HG03066 (cell line): Measurements from ENCODE around the gene MEF2A.
"Not testable (repeated sequence)": the region's sequence is repeated elsewhere in the genome, so short reads cannot be mapped to it uniquely, and the experiment has no call there.

ENCODE experiments used
- ATAC-seq: cut with Tn5 transposase; IDR thresholded peaks from one replicate; pipeline ENCODE4 v1.9.1; 2021; ENCODE audit warnings: low read depth; ENCODE audit not compliant: unreplicated experiment

Gene MEF2A

DNA sequence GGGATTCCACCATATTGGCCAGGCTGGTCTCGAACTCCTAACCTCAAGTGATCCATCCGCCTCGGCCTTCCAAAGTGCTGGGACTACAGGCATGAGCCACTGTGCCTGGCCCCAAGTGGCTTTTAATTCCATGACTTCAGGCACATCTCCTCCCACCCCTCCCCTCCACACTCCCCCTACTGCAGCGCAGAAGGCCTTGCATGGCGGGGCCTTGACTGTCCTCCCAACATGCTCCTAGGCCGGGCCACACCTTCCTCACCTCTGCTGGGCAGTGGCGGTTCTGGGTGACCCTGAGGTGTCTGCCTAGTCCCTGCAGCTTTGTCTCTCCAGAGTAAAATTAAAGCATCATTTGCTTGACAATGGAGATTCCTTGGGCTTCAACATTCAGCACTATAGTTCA lies 160.5 kb downstream of the MEF2A start:
- no peak for ATAC-seq

DNA sequence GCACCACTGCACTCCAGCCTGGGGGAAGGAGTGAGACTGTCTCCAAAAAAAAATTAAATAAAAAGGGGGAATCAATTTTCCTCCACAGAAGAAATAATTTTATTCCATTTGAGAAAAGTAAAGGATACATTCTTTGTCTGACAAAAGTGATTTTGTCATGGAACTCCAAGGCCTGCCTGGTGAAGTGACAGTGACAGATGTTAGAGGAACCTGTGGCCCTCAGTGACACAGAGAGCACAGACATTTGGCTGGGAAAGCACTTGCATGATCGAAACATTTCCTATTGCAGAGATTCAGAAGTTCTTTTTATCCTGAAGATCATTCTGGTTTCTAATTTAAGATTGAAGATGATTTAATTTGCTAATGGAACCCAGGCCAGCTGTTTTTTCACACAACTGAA lies 161.5 kb downstream of the MEF2A start:
- no peak for ATAC-seq

DNA sequence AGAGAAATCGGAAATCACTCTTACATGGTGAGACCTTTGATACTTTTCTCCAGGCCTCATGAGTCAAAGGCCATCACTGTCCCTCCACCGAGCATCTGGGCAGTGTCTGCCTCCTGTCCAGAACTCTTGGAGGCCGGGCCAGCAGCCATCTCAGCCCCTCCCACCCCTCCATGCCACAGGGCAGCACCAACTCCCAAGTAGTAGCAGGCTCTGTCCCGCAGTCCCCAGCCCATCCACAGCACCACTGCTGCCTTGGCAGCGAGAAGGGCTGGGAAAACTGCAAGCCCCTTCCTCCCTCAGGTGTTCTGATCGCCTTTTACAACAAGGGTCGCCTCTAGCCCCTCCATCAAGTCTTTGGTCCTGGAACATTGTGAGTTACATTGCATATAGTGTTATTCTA lies 161.9 kb downstream of the MEF2A start:
- no peak for ATAC-seq

DNA sequence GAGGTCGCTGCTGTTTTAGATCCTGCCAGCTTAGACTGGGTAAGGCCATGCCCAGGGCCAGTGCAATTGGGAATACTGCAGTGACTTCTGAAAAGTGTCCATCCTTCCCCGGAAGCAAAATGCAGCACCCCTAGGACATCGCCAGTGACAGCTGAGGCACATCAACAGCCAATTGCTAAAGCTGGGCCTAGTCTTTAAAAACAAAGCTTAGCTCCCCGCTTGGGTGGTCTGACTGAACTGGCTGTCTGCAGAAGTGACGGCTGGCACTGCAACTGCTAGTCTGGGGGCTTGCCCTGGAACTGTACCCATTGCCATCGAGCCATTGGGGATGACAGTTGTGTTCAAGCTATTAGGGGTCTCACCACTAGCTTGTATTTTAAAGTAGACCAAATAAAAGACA lies 163.1 kb downstream of the MEF2A start:
- ATAC-seq = no peak

DNA sequence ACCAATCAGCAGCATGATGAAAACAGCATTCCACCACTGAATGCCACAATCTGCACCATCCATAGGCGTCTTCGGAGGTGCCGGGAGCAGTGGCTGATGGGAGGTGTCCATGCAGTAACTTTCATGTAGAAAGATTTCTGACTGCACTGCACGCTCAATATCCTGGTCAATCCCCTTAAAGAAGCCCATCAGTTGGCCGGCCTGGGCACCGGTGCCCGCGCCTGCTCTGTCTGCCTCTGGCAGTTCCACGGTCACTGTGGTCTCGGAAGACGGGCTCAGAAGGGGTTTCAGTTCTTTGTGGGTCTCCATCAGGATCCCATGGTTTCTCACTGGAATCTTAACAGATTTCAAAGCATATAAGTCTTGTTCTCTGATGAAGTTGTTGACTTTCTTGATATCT lies 163.5 kb downstream of the MEF2A start:
- no peak for ATAC-seq

DNA sequence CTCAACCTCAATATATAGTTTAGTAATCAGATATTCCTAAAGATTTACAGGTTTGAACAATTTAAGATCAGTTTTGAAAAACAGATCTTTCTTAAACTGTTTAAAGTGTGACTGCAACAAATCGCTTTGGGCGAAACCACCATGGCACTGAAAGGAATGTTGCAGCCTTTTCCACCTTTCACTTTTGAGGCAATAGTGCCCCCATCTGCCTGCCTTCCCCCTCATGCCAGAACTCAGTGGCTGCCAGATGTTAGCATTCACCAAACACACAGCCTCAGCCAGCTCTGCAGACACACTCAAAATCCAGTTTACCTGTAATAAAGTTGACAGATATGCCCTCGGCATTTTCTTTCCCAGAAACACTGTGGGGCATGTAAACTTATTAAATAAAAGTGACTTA lies 164.1 kb downstream of the MEF2A start:
- no peak for ATAC-seq

DNA sequence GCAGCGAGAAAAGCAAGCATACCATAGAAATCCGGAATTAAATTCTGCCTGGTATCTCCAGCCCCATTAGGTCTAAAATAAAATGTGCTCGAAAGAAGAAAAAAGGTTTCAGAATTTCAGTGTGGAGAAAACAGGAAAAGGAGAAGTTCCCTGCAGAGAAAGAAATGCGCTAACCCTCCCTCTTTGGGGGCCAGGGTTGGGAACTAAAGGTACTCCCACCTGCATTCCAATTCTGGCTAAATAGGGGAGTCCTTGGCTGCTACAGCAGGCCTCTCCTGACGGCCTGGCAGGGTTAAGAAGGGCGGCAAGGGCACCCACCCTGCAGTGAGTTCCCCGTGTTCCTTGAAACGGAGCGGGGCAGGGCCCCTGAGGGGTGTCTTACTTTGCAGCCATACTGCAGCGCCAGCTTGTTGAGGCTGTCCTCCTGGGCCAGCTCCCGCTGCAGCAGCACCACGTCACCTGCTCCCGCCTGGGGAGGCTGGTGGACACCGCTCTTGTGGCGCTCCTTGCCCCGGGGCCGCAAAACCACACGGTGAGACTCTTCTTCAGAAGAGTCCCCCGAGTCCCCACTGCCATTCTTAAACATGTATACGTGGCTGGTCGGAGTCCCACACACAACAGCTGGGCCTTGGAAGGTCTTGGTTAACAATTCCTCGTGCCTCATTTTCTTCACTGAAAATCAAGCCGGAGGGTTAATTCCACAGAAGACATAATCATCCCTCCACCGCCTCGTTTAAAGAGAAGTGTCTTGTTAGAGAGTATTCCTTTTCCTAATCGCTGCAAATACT lies 165.7 kb downstream of the MEF2A start:
- ATAC-seq = no peak

DNA sequence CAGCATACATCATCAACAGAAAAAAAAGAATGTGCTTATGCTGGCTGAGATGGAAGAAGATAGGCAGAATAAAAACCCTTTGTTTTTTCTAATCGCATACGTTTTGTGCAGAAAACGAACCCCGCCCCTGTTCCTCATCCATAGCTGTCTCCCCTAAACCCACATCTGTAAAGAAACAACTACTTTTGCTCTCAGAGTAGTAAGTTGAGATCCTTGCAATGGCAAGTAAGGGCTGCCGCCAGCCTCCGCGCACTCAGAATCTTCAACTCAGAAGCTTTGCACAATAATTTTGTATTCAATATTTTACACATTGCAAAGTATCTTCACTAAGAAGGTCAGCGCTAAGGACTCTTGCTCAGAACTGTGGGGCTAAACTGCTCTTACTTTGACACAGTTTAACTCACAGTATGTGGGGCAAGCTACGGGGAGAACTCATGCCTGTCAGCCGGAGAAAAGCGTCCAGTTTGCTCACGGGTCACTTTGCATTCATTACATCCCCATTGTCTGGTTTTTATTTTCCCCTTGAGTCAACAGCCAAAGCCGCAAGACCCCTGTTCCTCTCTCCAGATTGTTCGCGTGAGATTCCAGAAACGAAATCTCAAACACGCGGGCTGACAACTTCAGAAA lies 166.5 kb downstream of the MEF2A start:
- ATAC-seq = no peak

DNA sequence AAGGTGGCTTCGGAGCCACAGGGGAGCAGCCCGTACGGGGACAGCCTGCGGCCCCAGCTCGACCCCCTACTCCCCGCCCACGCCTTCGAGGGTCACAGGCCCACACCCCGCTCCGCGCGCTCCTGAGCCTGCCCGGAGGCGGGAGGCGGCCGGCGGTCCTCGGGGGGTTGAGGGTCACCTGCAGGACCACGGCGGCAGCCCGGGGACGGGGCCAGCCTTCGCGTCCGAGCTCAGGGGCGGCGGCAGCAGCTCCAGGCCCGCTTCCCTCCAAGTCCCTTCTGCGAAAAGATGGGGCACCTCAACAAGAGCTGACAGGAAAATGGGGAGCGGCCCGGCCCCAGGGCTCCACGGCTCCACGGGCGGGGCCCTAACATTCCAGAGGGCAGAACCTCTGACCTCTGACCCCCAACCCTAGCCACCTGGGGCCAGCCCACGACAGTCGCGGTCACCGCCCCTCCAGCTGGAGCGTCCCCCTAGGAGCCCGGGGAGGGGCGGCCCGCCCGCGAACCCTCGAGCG lies 167.0 kb downstream of the MEF2A start:
- ATAC-seq = peak; percentile 26

DNA sequence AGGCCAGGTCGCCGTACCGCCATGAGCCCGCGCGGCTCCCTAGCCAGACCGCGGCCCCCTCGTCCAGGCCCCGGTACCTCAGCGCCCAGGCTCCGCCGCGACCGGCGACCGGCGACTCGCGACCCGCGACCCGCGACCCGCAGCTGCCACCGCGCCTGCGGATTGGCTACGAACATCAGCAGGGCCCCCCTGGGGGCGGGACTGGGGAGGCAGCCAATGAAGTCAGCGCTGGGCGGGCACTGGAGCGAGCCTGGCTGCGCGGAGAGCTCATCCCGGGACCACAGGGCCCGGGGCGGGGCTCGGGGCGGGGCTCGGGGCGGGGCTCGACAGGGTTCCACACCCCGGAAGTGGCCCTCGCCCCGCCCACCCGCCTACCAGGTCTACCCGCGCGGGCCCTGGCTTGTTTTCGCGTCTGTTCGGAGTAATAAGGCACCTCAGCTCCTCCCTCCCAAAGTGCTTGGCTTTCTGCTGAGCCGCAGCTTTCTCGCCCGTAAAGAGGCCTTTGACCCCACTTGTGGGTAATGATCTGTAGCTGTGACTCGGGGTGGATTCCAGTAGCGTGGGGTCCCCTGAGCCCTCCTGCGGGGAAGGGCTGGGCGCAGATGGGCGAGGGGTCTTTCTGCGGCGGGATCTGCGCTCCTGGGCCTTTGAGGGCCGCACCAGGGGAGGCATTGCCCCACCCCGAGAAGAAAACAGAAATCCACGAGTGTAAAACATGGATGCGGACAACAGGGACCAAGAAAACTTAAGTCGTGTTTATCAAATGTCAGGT lies 167.7 kb downstream of the MEF2A start, which contains the start of gene LYSMD4:
LYSMD4 (minus strand) TSS at position 170 of the 772 bp plus-strand sequence. CDS start 1,438 bp downstream, outside the sequence.
- ATAC-seq = peak; percentile 99

DNA sequence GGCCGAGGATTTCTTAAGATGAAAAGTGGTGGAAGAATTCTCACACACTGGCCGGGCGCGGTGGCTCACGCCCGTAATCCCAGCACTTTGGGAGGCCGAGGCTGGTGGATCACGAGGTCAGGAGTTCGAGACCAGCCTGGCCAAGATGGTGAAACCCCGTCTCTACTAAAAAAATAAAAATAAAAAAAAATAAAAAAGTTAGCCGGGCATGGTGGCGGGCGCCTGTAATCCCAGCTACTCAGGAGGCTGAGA lies 168.2 kb downstream of the MEF2A start:
- ATAC-seq = not testable (repeated sequence)

DNA sequence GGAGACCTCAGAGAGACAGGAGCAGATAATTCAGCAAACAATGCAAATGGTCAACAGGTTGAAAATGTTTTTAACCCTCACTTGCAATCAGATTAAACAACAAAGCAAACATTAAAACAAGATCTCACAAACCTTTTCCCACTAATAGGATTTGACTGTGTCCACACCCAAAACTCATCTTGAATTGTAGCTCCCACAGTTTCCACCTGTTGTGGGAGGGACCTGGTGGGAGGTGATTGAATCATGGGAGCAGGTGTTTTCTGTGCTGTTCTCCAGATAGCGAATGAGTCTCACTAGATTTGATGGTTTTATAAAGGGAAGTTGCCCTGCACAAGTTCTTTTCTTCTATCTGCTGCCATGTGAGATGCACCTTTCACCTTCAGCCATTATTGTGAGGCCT lies 168.8 kb downstream of the MEF2A start:
- no peak for ATAC-seq

DNA sequence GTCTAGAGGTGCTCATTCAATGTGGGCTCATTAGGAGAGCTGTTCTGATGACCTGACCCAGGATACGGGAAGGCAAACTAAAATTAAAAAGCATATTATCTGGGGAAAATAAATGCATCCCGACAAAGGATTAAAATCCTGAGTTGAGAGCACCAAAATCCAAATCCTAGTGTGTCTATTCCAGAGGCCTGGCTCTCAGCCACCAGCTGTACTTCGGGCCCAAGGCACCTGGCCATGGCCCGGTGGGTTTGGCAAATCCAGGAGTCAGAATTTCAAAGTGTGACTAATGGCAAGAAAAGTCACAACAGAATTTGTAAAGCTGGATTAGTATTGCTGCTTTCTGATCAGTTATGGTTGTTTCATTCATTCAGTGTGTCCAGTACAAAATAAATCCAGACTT lies 170.1 kb downstream of the MEF2A start:
- ATAC-seq = no peak

DNA sequence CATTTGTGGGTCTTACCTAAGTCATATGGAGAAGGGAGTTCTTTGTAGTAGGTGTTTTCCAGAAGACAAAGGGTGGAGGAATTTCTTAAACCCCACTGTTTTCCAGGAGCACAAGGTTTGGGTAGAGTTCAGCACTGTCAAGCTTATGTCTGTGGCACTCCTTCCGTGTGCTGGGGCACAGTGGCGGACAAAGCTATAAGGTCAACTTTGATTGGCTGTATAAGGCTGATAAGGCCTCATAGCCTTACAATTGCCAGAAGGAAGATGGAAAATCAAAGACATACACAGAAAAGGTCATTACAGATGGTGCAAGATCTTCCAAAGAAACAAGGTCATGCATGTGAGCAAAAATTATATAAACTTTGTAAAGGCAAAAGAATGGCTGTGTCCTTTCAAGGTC lies 170.9 kb downstream of the MEF2A start:
- no peak for ATAC-seq

DNA sequence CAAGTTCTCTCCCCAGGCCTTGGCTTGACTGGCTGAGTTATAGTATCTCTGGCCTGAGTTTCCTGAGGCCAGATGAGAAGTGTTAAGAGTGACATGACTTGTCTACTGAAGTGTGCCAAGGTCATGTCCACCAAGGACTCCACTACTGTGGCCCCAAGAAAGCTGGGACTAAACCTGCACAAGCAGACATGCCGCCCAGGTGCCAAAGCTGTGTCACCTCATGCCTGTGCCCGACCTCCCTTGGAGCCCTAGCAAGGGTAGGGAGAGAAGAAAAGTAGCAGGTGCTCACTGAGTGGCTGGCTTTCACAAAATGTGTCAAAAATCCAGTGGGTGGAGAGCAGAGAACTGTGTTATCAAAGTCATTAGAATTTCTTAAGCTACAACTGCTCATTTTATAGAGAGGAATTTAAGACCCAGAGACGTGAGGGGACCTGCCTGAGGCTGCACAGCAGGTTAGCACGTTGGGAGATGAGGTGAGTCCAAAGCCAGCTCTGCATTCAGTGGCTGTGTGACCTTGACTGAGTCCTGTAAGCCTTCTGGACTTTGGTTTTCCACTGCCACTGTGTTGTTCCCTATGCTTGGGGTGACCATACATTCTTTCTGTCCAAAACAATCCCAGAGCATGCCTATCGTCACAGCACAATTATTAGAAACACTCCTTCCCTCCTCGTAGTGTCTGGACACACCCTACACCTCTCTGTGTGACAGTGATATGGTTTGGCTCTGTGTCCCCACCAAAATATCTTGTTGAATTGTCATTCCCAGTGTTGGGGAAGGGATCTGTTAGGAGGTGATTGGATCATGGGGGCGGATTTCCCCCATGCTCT lies 172.4 kb downstream of the MEF2A start:
- ATAC-seq = no peak

DNA sequence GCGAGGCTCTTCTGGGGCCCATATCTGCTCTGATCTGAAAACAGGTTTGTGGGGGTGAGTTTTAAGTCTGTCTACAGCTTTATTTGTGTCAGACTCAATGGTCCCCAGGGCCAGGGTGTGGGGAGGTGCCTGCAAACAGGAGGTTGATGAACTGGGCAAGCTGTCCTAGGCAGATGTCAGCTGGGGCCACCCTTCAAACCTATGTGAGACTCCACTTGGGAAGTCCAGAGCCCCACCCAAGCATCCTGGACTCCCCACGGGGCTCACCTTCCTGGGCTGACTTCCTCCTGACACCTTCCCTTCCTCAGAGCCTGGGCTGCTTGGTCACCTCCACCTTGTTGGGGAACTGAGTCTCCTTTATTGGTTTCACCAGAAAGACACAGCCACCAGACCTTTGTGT lies 176.1 kb downstream of the MEF2A start:
- ATAC-seq = no peak

DNA sequence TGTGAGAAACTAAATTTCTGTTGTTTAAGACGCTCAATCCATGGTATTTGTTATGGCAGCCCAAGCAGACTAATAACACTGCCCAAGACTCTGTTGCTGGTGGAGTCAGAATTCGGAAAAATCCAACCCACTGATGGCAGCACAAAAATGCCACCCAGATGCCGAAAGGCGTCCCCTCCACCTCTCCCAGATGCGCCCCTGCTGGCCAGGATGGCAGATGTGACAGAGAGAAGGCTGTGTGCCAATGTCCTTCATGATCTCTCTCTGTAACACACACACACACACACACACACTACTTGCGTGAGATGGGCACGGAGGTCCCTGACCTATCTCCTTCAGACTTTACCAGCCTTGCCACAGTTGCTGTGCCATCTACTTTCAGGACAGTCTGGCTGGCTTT lies 178.4 kb downstream of the MEF2A start:
- no peak for ATAC-seq

DNA sequence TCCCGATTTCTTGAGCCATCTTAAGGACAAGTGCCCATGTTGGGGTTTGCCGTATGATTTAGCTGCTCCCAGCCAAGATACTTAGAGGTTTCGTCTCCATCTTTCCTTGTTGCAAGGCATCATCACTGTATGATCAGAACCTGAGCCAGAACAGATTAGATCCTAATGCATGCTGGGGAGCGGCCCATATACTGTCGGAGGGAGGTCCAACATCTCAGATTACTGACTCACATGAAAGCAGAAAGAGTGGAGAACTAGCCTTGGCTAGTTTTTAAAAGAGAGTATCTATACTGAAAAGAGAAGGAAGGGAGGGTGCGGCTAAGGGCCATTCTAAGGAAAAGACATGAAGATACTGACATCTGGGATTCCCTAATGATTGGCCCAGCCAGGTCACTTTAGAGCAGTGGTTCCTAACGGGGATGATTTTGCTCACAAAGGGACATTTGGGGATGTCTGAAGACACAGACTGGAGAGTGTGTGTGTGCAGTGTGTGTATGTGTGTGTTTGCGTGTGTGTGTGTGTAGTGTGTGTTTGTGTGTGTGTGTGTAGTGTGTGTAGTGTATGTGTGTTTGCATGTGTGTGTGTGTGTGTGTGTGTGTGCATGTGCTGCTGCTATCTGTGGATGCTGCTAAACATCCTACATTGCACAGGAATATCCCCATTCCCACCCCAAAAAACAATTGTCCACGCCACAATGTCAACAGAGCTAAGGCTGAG lies 179.7 kb downstream of the MEF2A start:
- no peak for ATAC-seq

DNA sequence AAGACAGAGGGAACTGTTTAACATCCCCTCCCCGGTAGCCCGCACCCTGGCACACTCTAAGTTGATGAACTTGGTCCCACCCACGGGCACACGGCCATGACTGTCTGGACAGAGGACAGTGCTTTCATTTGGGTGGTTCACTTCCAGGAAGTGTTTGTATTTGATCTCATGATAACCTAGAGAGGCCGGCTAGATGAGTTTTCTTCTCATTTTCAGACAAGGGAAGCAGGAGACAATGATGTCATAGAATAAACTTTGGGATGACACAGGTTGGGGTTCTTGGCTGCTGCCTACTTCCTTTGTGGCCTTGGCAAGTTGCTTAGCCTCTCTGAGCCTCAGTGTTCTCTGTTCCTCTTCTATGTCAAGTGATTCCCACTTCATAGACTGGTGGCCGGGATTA lies 183.6 kb downstream of the MEF2A start:
- no peak for ATAC-seq

DNA sequence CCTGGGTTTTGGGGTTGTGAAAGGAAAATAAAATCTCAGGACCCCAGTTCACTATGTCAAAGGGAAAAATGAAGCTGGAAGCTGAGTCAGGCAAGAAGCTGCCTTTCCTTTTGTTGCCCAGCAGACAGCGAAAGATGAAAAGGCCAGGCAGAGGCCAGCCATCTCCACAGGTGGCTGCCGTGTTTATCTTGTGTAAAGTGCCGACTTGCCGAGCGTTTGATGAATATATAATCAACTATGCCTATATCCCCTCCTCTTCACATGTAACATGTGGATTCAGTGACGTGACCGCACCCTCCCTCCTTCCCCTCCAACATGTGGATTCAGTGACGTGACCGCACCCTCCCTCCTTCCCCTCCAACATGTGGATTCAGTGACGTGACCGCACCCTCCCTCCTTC lies 184.5 kb downstream of the MEF2A start:
- ATAC-seq = not testable (repeated sequence)
